Mesenchymal stem cell (in vitro differentiated cells and primary cell): ENCODE data around the gene KIF5B.

Experiments used
- DNase-seq: peaks from one replicate; pipeline ENCODE4 v3.0.0-alpha.2; 2013
- H2AFZ ChIP-seq: one replicate; pipeline ENCODE4 v1.6.1; 2013; ENCODE audit warnings: low read depth, mild to moderate bottlenecking, control low read depth, inconsistent platforms, low read length, moderate library complexity
- H2AK5ac ChIP-seq: 2 replicates; pipeline ENCODE4 v1.6.1; 2013; ENCODE audit warnings: low read length, moderate library complexity, mild to moderate bottlenecking, inconsistent platforms; ENCODE audit not compliant: severe bottlenecking
- H2BK120ac ChIP-seq: one replicate; pipeline ENCODE4 v1.6.1; 2013; ENCODE audit warnings: low read depth, mild to moderate bottlenecking, inconsistent platforms, low read length, moderate library complexity
- H2BK12ac ChIP-seq, 2 experiments: one replicate each; pipeline ENCODE4 v1.6.1; 2013; ENCODE audit warnings: inconsistent platforms in 2 of 2, low read length in 2 of 2, mild to moderate bottlenecking in 2 of 2, moderate library complexity in 2 of 2, control low read depth in 1 of 2
- H2BK15ac ChIP-seq: one replicate; pipeline ENCODE4 v1.6.1; 2013; ENCODE audit warnings: mild to moderate bottlenecking, low read depth, inconsistent platforms; ENCODE audit not compliant: poor library complexity, severe bottlenecking
- H2BK5ac ChIP-seq: 2 replicates; pipeline ENCODE4 v1.6.1; 2013; ENCODE audit warnings: low read depth, mild to moderate bottlenecking, low read length, control low read depth, inconsistent platforms; ENCODE audit not compliant: poor library complexity, severe bottlenecking
- H3K14ac ChIP-seq, 2 experiments: one replicate each; pipeline ENCODE4 v1.6.1; 2013; ENCODE audit warnings: inconsistent platforms in 2 of 2, low read length in 2 of 2, control low read depth in 1 of 2, mild to moderate bottlenecking in 1 of 2, moderate library complexity in 1 of 2
- H3K18ac ChIP-seq, 2 experiments: one replicate each; pipeline ENCODE4 v1.6.1; 2013; ENCODE audit warnings: inconsistent platforms in 2 of 2, low read length in 2 of 2, control low read depth in 1 of 2, low read depth in 1 of 2, mild to moderate bottlenecking in 1 of 2
- H3K23ac ChIP-seq, 2 experiments: one replicate each; pipeline ENCODE4 v1.6.1; 2013; ENCODE audit warnings: inconsistent platforms in 2 of 2, low read length in 2 of 2, mild to moderate bottlenecking in 2 of 2, moderate library complexity in 2 of 2, control low read depth in 1 of 2
- H3K27ac ChIP-seq: 2 replicates; pipeline ENCODE4 v1.5.1; 2013; ENCODE audit warnings: mild to moderate bottlenecking, moderate library complexity, low read length, control low read depth, inconsistent platforms; ENCODE audit not compliant: poor library complexity, severe bottlenecking
- H3K27me3 ChIP-seq, 2 experiments: 2 replicates each; pipeline versions ENCODE4 v1.6.1 to v1.7.0; 2013; ENCODE audit warnings: low read length in 2 of 2, mild to moderate bottlenecking in 2 of 2, moderate library complexity in 2 of 2, control low read depth in 1 of 2, inconsistent platforms in 1 of 2; ENCODE audit not compliant: control insufficient read depth in 1 of 2, insufficient read depth in 1 of 2
- H3K36me3 ChIP-seq, 2 experiments: 2 replicates each; pipeline versions ENCODE4 v1.6.1 to v1.7.0; 2013; ENCODE audit warnings: low read length in 2 of 2, control low read depth in 1 of 2, inconsistent platforms in 1 of 2, low read depth in 1 of 2, mild to moderate bottlenecking in 1 of 2; ENCODE audit not compliant: insufficient read depth in 2 of 2, control insufficient read depth in 1 of 2
- H3K4ac ChIP-seq, 2 experiments: one replicate each; pipeline ENCODE4 v1.6.1; 2013; ENCODE audit warnings: inconsistent platforms in 2 of 2, low read length in 2 of 2, mild to moderate bottlenecking in 2 of 2, moderate library complexity in 2 of 2, control low read depth in 1 of 2, low read depth in 1 of 2
- H3K4me1 ChIP-seq: 2 replicates; pipeline ENCODE4 v1.6.1; 2013; ENCODE audit warnings: low read depth, low read length, control low read depth; ENCODE audit not compliant: control insufficient read depth, insufficient read depth
- H3K4me2 ChIP-seq: 2 replicates; pipeline ENCODE4 v1.6.1; 2013; ENCODE audit warnings: low read length, mild to moderate bottlenecking, inconsistent platforms; ENCODE audit not compliant: poor library complexity, severe bottlenecking
- H3K4me3 ChIP-seq, 2 experiments: 2 replicates each; pipeline versions ENCODE4 v1.5.1 to v1.7.0; 2013; ENCODE audit warnings: low read length in 2 of 2, mild to moderate bottlenecking in 2 of 2, control low read depth in 1 of 2, low read depth in 1 of 2; ENCODE audit not compliant: insufficient read depth in 1 of 2
- H3K79me1 ChIP-seq: replicated peaks from 2 replicates; pipeline ENCODE4 v1.6.1; 2013; ENCODE audit warnings: mild to moderate bottlenecking, control low read depth, low read length, inconsistent platforms; ENCODE audit not compliant: poor library complexity, severe bottlenecking
- H3K9ac ChIP-seq: 2 replicates; pipeline ENCODE4 v1.7.0; 2013; ENCODE audit warnings: mild to moderate bottlenecking, low read length, moderate library complexity
- H3K9me3 ChIP-seq: 2 replicates; pipeline ENCODE4 v1.7.0; 2013; ENCODE audit warnings: mild to moderate bottlenecking, low read length; ENCODE audit not compliant: control insufficient read depth
- H4K8ac ChIP-seq: one replicate; pipeline ENCODE4 v1.6.1; 2013; ENCODE audit warnings: inconsistent platforms, mild to moderate bottlenecking, low read length, moderate library complexity
- H4K91ac ChIP-seq: one replicate; pipeline ENCODE4 v1.6.1; 2013; ENCODE audit warnings: mild to moderate bottlenecking, low read length, inconsistent platforms
- WGBS: methylation state at CpG from one replicate; pipeline ENCODE4 v1.1.7; 2013; ENCODE audit warnings: mixed read lengths; 5-methylcytosine and 5-hydroxymethylcytosine counted together

KIF5B gene

GRCh38 chr10:32036922-32037321, 19.3 kb downstream of the KIF5B start:
- Histone ChIP-seq H4K91ac (no peak overlapping the region), H2BK12ac (no peak overlapping the region), H2BK5ac (no peak overlapping the region), H3K36me3 (peaks cover 14 to 96% of the 10 kb centered on the region in 2 experiments), H3K4me1 (peaks cover 2% of the 10 kb centered on the region), H3K9me3 (no peaks in the 10 kb centered on the region), H3K14ac (no peak overlapping the region), H3K27me3 (no peaks in the 10 kb centered on the region), H2AFZ (no peak overlapping the region), H3K23ac (no peak overlapping the region), H2BK120ac (no peak overlapping the region), H3K79me1 (peaks cover 3% of the 10 kb centered on the region), H3K4me2 (no peak overlapping the region), H2BK15ac (no peak overlapping the region), H3K4ac (no peak overlapping the region), H3K27ac (no peak overlapping the region), H2AK5ac (no peak overlapping the region), H3K4me3 (no peak overlapping the region), H4K8ac (no peak overlapping the region), H3K9ac (no peak overlapping the region), H3K18ac (no peak overlapping the region)
- 97% methylated on average over 2 of the region's 4 CpGs for WGBS
- no peak for DNase-seq

GRCh38 chr10:32035038-32035437, 21.2 kb downstream of the KIF5B start:
- H2BK15ac ChIP-seq: no peak overlapping the region
- no peak overlapping the region for H2BK5ac ChIP-seq
- peaks cover 3% of the 10 kb centered on the region for H3K79me1 ChIP-seq
- no peak overlapping the region for H2BK12ac ChIP-seq
- no peak overlapping the region for H3K14ac ChIP-seq
- no peaks in the 10 kb centered on the region for H3K4me1 ChIP-seq
- WGBS: no CpG with 5 or more reads among the region's 1 CpG
- H3K18ac ChIP-seq: no peak overlapping the region
- no peak overlapping the region for H2BK120ac ChIP-seq
- no peak overlapping the region for H3K4me2 ChIP-seq
- H3K9me3 ChIP-seq: no peaks in the 10 kb centered on the region
- no peak overlapping the region for H2AFZ ChIP-seq
- H3K27ac ChIP-seq: no peak overlapping the region
- H3K36me3 ChIP-seq: peaks cover 20 to 97% of the 10 kb centered on the region in 2 experiments
- no peak overlapping the region for H3K4ac ChIP-seq
- no peak overlapping the region for H3K23ac ChIP-seq
- H4K8ac ChIP-seq: no peak overlapping the region
- no peak overlapping the region for H3K4me3 ChIP-seq
- H3K9ac ChIP-seq: no peak overlapping the region
- no peak overlapping the region for H4K91ac ChIP-seq
- no peaks in the 10 kb centered on the region for H3K27me3 ChIP-seq
- no peak overlapping the region for H2AK5ac ChIP-seq
- no peak for DNase-seq

GRCh38 chr10:32033171-32033570, 23.1 kb downstream of the KIF5B start:
- WGBS: 100% methylated on average over 2 of the region's 5 CpGs
- Histone ChIP-seq H3K4me3 (no peak overlapping the region), H3K4ac (no peak overlapping the region), H2AK5ac (no peak overlapping the region), H3K4me2 (no peak overlapping the region), H4K8ac (no peak overlapping the region), H3K23ac (no peak overlapping the region), H4K91ac (no peak overlapping the region), H2BK5ac (no peak overlapping the region), H3K9me3 (no peaks in the 10 kb centered on the region), H2BK15ac (no peak overlapping the region), H3K27me3 (no peaks in the 10 kb centered on the region), H2AFZ (no peak overlapping the region), H3K4me1 (no peaks in the 10 kb centered on the region), H3K27ac (no peak overlapping the region), H3K79me1 (peaks cover 3% of the 10 kb centered on the region), H3K9ac (no peak overlapping the region), H3K18ac (no peak overlapping the region), H3K14ac (no peak overlapping the region), H3K36me3 (peaks cover 21 to 97% of the 10 kb centered on the region in 2 experiments), H2BK120ac (no peak overlapping the region), H2BK12ac (no peak overlapping the region)
- DNase-seq: no peak

- no peak overlapping the region for H2BK12ac ChIP-seq
- no peak overlapping the region for H2BK120ac ChIP-seq
- no peak overlapping the region for H4K91ac ChIP-seq
- H3K27ac ChIP-seq: no peak overlapping the region
- H3K4me3 ChIP-seq: no peak overlapping the region
- no peak overlapping the region for H3K4ac ChIP-seq
- no peak overlapping the region for H4K8ac ChIP-seq
- no peak overlapping the region for H2AFZ ChIP-seq
- H2BK15ac ChIP-seq: no peak overlapping the region
- DNase-seq: no peak
- no peak overlapping the region for H2AK5ac ChIP-seq
- no peak overlapping the region for H3K18ac ChIP-seq
- peaks cover 4% of the 10 kb centered on the region for H3K79me1 ChIP-seq
- H3K4me1 ChIP-seq: no peaks in the 10 kb centered on the region
- H3K27me3 ChIP-seq: no peaks in the 10 kb centered on the region
- H3K23ac ChIP-seq: no peak overlapping the region
- H3K14ac ChIP-seq: no peak overlapping the region
- no peak overlapping the region for H2BK5ac ChIP-seq
- H3K4me2 ChIP-seq: no peak overlapping the region
- no peak overlapping the region for H3K9ac ChIP-seq
- H3K36me3 ChIP-seq: peaks cover 23 to 98% of the 10 kb centered on the region in 2 experiments
- 93% methylated on average over 3 of the region's 4 CpGs for WGBS
- H3K9me3 ChIP-seq: no peaks in the 10 kb centered on the region
Observed at GRCh38 chr10:32031920-32032319, 24.3 kb downstream of the KIF5B start.
